Epithelial cell of proximal tubule (primary cell): ENCODE data around the gene FITM1. TPM values are rescaled to one million over a fixed set of nuclear protein-coding genes. Genes with fewer than 3 reads are reported as not detected.

Experiments used
- DNase-seq: peaks from one replicate; pipeline ENCODE4 v3.0.0-alpha.2; 2011; ENCODE audit warnings: low read depth
- H3K4me3 ChIP-seq: 2 replicates; pipeline ENCODE4 v1.5.1; 2011; ENCODE audit warnings: low read depth, mild to moderate bottlenecking, low read length
- total RNA-seq: library from RNA; depleted of rRNA; stranded (reverse); fragments of >200 nt; gene quantifications from 2 replicates; pipeline ENCODE4 v1.2.3, GENCODE V29; 2015
- TF ChIP-seq, protein P1 (sequence below): conservative IDR thresholded peaks from 2 replicates; pipeline ENCODE4 v1.5.1; 2012; ENCODE audit warnings: low read depth, mild to moderate bottlenecking, low read length

FITM1 gene
- total RNA-seq, 1 donor from 2014 or later = not detected

DNA sequence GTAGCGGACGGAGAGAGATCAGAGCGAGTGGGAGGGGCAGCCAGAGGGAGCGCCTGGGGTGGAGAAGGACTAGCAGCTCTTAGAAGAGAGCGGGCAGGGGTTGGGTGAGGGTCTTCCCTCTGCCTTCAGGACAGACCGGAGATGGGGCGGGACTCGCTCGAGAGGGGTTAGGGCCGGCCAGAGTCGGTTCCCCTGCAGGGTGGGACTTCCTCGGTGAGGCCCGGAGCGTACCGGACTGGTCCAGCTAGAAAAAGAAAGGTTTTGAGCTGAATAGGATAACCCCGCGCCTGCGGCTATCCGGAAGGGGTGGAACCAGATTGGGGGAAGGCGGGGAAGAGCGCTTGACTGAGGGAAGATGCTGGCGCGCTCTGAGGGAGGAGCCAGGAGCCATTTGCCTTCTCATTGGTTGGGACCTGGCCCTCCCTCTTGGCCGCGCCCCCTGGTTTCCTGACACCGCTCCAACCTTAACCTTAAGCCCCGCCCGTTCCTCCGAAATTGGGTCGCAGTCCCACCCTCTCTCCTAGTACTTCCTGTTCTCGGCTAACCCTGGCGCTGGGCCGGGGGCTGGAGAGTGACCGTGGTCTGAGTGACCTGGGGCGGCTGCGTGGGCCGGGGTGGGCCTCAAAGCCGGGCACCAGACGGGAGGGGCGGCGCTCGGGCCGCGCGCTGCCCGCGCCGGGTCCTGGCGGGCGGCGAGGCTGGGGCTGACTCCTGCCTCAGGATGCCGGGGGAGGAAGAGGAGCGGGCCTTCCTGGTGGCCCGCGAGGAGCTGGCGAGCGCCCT is 16.7 kb downstream of the FITM1 start, which contains the start of gene RNF31:
TSS of gene RNF31 (plus strand) at position 521 of the 783 bp plus-strand sequence. CDS start at position 722, 201 bp downstream.
- H3K4me3 ChIP-seq = peak within 1 kb of the TSS; percentile 94
- DNase-seq = peak; percentile 77
- TF ChIP-seq, protein P1, sequence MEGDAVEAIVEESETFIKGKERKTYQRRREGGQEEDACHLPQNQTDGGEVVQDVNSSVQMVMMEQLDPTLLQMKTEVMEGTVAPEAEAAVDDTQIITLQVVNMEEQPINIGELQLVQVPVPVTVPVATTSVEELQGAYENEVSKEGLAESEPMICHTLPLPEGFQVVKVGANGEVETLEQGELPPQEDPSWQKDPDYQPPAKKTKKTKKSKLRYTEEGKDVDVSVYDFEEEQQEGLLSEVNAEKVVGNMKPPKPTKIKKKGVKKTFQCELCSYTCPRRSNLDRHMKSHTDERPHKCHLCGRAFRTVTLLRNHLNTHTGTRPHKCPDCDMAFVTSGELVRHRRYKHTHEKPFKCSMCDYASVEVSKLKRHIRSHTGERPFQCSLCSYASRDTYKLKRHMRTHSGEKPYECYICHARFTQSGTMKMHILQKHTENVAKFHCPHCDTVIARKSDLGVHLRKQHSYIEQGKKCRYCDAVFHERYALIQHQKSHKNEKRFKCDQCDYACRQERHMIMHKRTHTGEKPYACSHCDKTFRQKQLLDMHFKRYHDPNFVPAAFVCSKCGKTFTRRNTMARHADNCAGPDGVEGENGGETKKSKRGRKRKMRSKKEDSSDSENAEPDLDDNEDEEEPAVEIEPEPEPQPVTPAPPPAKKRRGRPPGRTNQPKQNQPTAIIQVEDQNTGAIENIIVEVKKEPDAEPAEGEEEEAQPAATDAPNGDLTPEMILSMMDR = no peak

DNA sequence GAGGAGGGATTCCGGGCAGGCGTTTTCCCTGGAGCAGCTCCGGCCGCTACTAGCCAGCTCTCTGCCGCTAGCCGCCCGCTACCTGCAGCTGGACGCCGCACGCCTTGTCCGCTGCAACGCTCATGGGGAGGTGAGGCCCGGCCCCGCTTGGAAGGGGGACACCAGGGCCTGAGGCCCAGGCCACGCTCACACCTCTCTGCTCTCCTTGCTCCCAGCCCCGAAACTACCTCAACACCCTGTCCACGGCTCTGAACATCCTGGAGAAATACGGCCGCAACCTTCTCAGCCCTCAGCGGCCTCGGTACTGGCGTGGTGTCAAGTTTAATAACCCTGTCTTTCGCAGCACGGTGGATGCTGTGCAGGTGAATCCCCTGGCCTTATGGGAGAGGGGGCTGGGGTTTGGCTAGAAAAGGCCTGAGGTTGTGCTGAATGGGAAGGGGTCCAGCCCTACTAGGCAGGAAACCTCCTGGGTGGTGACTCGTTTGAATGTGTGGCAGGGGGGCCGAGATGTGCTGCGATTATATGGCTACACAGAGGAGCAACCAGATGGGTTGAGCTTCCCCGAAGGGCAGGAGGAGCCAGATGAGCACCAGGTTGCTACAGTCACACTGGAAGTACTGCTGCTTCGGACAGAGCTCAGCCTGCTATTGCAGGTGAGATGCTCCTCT is 17.4 kb downstream of the FITM1 start:
- no peak for DNase-seq
- H3K4me3 ChIP-seq = peak overlapping the region; percentile 94
- TF ChIP-seq, protein P1 = no peak

DNA sequence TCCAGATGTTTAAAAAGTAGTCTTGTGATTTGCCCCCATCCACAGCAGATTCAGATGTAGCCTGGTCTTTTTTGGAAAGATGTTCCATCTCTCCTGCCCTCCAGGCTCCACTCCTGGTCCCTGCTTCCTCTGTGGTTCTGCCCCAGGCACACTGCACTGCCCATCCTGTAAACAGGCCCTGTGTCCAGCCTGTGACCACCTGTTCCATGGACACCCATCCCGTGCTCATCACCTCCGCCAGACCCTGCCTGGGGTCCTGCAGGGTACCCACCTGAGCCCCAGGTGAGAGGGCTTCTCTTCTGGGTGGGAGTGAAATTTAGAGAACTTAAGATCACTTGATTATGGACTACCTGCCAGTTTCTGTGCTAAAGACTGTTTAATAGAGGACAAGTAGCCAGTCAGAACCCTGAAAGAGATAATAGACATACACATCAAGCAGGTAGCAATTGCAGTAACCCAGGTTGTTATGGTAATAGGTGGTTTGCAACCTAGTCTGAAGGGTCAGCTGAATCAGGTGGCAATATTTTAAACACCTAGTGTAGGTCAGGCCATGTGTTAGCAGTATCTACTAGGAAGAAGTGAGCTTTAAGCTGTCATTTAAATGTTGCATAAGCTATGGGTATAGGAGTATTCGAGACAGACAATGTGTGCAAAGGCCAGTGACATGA is 19.0 kb downstream of the FITM1 start:
- TF ChIP-seq, protein P1 = no peak
- no peak overlapping the region for H3K4me3 ChIP-seq
- no peak for DNase-seq

DNA sequence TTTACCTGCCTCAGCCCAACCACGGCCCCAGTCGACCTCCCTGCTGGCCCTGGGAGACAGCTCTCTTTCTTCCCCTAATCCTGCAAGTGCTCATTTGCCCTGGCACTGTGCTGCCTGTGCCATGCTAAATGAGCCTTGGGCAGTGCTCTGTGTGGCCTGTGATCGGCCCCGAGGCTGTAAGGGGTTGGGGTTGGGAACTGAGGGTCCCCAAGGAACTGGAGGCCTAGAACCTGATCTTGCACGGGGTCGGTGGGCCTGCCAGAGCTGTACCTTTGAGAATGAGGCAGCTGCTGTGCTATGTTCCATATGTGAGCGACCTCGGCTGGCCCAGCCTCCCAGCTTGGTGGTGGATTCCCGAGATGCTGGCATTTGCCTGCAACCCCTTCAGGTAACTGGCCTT is 19.6 kb downstream of the FITM1 start:
- no peak overlapping the region for H3K4me3 ChIP-seq
- TF ChIP-seq, protein P1 = no peak
- DNase-seq = no peak

DNA sequence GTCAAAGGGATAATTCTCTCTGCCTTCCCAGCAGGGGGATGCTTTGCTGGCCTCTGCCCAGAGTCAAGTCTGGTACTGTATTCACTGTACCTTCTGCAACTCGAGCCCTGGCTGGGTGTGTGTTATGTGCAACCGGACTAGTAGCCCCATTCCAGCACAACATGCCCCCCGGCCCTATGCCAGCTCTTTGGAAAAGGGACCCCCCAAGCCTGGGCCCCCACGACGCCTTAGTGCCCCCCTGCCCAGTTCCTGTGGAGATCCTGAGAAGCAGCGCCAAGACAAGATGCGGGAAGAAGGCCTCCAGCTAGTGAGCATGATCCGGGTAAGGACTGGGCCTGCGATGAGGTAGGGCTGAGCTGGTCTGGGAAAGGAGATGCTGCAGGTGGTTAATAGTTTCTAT is 20.1 kb downstream of the FITM1 start:
- TF ChIP-seq, protein P1 = no peak
- no peak overlapping the region for H3K4me3 ChIP-seq
- DNase-seq = no peak

DNA sequence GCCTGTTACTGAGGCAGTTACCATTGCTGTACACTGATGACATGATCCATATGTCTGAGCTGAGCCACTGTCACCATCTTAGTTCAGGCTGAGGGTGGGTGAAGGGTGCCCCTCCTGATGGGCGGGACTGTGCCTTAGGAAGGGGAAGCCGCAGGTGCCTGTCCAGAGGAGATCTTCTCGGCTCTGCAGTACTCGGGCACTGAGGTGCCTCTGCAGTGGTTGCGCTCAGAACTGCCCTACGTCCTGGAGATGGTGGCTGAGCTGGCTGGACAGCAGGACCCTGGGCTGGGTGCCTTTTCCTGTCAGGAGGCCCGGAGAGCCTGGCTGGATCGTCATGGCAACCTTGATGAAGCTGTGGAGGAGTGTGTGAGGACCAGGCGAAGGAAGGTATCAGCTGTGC is 20.5 kb downstream of the FITM1 start:
- TF ChIP-seq, protein P1 = no peak

More for the DNA sequence above, 20.5 kb downstream of the FITM1 start:
- H3K4me3 ChIP-seq = no peak overlapping the region
- DNase-seq = no peak
